GM21360 (cell line): Measurements from ENCODE around the gene SCGB3A2.
"Not testable (repeated sequence)": the region's sequence is repeated elsewhere in the genome, so short reads cannot be mapped to it uniquely, and the experiment has no call there.

Experiments used
- ATAC-seq: cut with Tn5 transposase; IDR thresholded peaks from one replicate; pipeline ENCODE4 v1.9.1; 2021; ENCODE audit warnings: mild to moderate bottlenecking, moderate library complexity; ENCODE audit not compliant: unreplicated experiment

The SCGB3A2 gene

GRCh38 chr5:147860641-147861025 is 17.9 kb upstream of the SCGB3A2 start:
- no peak for ATAC-seq

GRCh38 chr5:147863454-147864158 is 14.9 kb upstream of the SCGB3A2 start:
- ATAC-seq, result no peak

GRCh38 chr5:147869112-147869511 is 9.4 kb upstream of the SCGB3A2 start:
- no peak for ATAC-seq

GRCh38 chr5:147869892-147870291 is 8.6 kb upstream of the SCGB3A2 start:
- ATAC-seq, result not testable (repeated sequence)

DNA sequence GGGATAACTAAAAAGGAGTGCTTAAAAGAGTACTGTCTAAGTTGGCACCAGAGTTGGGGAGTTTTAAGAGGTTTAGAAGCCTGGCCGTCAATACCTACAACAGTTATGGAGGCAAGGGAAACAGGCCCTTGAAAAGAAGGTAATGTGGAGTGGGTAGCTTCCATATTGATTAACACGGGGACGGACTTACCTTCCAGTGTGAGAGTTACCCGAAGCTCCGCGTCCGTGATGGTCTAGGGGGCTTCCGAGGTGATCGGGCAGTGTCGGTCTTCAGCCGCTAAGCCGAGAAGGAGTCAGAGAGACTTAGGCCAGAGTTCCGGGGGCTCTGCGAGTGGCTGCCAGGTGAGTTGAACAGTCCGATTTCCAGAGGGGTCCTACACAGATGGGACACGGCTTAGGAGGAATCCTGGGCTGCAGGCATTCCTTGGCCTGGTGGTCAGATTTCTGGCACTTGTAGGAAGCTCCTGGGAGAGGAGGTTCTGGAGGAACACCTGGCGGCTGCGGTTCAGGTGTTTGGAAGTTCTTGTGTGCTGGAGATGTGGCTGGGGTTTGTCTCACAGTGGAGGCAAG is 6.4 kb upstream of the SCGB3A2 start:
- ATAC-seq, result not testable (repeated sequence)

GRCh38 chr5:147872744-147873435 is 5.6 kb upstream of the SCGB3A2 start:
- not testable (repeated sequence) for ATAC-seq

DNA sequence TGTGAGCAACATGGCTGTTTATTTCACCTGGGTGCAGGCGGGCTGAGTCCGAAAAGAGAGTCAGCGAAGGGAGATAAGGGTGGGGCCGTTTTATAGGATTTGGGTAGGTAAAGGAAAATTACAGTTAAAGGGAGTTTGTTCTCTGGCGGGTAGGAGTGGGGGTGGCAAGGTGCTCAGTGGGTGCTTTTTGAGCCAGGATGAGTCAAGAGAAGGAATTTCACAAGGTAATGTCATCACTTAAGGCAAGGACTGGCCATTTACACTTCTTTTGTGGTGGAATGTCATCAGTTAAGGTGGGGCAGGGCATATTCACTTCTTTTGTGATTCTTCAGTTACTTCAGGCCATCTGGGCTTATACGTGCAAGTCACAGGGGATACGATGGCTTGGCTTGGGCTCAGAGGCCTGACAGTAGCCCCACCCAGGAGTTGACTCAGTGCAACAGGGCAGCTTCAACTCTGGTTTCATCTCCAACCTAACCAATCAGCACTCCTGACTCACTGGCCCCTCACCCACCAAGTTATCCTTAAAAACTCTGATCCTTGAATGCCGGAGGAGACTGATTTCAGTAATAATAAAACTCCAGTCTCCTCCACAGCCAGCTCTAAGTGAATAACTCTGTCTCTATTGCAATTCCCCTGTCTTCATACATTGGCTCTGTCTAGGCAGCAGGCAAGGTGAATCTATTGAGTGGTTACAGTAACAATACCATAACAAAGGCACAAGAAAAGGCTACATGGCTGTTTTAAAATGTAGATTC is 4.2 kb upstream of the SCGB3A2 start:
- not testable (repeated sequence) for ATAC-seq

- no peak for ATAC-seq
Observed at GRCh38 chr5:147874910-147875367, 3.6 kb upstream of the SCGB3A2 start.

DNA sequence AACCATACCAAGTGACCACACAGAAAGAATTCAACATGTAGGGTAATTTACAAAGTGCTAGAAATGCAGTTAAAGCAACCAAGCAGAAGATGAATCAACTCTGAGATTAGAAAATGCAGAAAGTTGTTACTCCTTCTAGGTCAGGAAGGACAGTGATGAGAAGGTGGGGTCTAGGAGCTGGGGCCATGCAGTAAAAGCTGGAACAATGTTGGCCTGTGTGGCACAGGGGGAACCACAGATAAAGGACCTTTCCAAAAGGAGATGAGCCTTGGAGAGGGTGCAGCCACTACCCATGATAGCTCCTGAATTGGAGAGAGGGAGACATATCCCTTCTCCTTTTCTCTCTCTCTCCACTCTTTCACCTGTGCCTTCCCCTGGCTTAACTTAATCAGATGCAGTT is 2.4 kb upstream of the SCGB3A2 start:
- no peak for ATAC-seq

DNA sequence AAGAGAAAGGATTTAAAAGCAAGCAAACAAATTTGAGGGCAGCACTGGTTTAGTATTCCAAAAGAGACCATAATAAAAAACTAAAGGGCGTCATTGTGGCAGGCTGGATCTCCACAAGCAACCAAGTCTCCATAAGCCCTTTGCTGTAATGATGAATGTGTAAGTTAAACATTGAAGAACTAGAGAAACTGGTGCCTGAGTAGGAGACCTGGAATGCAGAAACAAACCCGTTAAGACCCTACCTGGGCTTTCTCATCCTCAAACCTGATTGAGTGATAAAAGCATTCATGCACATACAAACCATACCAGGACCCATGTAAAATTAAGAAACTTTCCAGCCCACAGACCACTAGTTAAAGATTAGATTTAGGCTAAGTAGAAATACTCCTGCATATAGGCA is 1.9 kb upstream of the SCGB3A2 start:
- no peak for ATAC-seq

DNA sequence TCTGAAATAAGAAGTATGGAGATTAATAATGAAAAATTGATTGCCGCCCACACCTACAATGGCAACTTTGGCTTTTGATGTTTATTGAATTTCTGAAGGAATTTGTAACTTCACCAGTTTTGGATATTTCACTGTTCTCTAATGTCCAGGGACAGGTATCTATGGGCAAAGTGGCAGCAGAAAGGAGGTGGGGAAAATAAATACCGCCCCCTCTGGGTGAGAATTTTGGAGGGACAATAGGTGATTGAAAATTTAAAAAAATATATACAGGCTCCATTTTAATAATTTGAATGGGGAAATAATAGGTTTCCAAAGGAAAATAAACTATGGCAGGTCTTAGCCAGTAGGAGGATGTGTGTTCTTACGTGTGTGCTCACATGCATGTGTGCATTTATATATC is 1.3 kb downstream of the SCGB3A2 start:
- no peak for ATAC-seq

DNA sequence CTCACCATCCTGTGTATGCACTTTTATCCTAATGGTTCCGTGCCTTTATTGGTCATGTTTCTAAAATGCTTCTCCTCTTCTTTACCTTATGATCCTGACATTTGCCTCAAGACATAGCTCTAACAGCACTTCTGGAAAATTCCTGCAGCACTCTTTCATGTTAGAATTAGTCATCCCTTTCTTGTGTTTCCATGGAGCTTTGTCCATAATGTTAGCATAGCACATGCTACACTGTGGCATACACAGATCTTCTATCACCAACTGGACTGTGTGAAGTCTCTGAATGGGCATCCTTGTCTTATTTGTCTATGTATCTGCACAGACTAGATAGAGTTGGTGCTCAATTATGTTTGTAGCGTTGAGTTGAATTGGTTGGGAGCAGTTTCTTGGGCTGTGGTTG is 2.0 kb downstream of the SCGB3A2 start:
- ATAC-seq, result no peak

GRCh38 chr5:147882586-147883313 is 4.2 kb downstream of the SCGB3A2 start:
- no peak for ATAC-seq

- ATAC-seq, result no peak
Observed at GRCh38 chr5:147887026-147887627, 8.6 kb downstream of the SCGB3A2 start.

- ATAC-seq, result no peak
Observed at GRCh38 chr5:147887930-147888329, 9.4 kb downstream of the SCGB3A2 start.

DNA sequence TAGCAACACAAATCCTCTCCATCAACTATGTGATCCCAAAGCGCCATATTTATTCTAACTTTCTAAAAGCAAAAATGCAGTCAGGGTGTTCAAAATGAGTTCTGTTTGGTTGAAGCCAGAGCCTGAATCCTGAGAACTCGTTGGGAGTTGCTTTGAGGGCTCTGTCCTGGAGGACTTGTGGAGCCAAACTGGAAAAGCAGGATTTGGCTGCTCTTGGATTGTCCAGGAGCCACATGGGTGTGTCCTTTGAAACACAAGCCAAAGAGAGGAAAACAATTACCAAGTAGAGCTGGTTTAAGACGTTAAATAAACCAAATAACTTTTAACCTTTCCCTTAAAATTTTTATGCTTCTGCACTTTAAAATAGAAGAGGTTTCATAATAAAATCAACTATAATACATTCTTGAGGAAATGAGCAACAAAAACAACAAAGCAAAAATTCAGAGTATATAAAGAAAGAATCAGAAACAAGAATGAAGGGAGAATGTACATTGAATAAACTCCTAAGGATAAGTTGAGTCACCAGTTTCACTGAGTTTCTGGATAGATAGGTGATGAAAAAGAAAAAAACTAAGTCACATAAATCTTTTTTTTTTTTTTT is 14.3 kb downstream of the SCGB3A2 start:
- ATAC-seq, result no peak

DNA sequence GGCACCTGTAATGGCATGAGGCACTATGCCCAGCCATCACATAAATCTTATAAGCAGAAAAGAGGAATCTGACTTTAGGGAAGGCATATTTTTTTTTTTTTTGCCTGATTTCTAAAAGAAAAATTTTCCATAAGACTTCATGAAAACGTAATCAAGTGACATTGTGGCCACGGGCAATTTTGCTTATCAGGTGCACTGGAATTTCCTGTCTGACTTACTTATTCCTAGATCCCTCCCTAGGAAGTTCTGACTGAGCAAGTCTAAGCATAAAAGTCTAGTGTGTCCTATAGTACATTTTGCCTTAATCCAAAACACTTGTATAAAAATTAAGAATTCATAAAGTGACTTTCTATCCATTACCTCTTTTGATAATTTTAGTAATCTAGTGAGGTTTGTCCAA is 15.3 kb downstream of the SCGB3A2 start:
- ATAC-seq, result no peak

DNA sequence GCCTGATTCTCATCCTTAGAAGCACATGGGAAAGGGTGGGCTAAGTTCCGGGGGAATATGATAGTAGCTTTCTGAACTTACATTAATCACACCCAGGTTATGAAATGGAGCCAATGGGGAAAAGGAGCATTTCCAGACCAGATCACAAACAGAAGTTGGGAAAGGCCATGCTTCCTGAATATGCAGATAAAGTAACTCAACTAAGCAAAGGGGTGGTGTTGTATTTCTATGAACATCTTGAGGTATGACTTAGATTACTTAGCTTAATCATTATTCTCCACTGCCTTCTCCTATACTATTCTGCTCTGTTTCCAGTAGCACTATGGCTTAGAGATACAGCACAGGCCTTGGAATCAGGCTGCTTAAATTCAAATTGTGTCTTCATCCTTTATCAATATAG is 17.4 kb downstream of the SCGB3A2 start:
- ATAC-seq, result no peak

DNA sequence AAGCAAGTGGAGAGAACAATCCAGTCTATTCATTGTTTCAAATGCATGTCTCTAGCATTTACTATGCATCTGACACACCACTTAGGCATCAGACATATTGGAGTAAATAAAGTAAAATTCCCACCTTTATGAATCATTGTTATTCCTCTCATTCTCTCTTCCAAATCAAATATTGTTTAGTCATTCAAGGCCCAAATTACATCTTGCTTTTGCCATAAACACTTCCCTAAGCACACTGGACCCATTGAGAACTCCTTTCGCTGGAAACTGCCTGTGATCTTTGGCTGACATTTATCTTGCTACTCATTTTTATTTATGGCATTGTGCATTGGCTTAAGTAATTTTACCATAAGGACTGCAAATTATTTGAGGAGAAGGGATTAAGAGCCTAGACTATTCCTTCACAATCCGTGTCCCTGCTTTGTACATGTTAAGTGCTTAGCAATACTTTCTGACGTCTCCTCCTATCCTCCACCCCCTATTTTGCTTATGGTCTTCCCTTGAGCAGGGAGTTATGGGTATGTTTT is 20.4 kb downstream of the SCGB3A2 start:
- ATAC-seq, result no peak

DNA sequence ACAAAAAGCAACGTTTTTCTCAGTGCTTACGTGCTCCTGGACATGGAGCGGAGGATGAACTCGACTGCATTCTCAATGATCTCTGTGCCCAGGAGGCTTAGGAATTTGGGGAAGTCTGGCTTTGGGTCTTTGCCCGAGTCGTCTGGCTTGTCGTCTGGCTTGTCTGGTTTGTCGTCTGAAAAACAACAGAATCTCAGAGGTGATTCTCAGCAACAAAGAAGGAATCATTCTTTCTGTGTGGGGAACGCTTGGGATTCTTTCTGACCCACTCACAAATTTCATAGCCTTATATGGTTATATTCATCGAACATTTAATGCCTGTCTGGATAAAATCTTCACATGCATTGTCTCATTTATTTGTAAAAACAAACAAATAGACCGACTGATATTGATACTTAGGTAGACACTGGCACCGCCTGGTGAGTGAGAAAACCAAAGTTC is 23.1 kb downstream of the SCGB3A2 start:
- ATAC-seq, result no peak
